IMR-90 (cell line): Measurements from ENCODE around the gene PSMD14. TPM values are rescaled to one million over a fixed set of nuclear protein-coding genes. Genes with fewer than 3 reads are reported as not detected.

ENCODE experiments used
- ATAC-seq: fragments of 200-7000 bp; cut with Tn5 transposase; 2 replicates; pipeline ENCODE4 v1.9.1; 2020; ENCODE audit warnings: low read depth, mild to moderate bottlenecking, moderate library complexity
- BruUV-seq: library from RNA; stranded (reverse); fragments of 400-500 nt; replicated peaks from 2 replicates; lab custom pipeline; 2021; lab: Mats Ljungman, UMichigan
- CTCF ChIA-PET: fragments of 300-600 bp; formaldehyde crosslinking; extraction: SDS; loops from one replicate; lab custom pipeline; 2021; ENCODE audit warnings: antibody characterized with exemption; lab: Yijun Ruan, JAX
- POLR2A ChIA-PET: fragments of 300-600 bp; sonication (Branson Sonifier 250); formaldehyde crosslinking; loops from one replicate; lab custom pipeline; 2022; ENCODE audit warnings: antibody characterized with exemption; ENCODE audit not compliant: unreplicated experiment; lab: Charles Lee
- DNase-seq: peaks from one replicate; pipeline ENCODE4 v3.0.0; 2013
- H2AFZ ChIP-seq: replicated peaks from 2 replicates; pipeline ENCODE3; 2013; ENCODE audit warnings: low read length, mild to moderate bottlenecking; ENCODE audit not compliant: poor library complexity
- H2AK5ac ChIP-seq: 2 replicates; pipeline ENCODE4 v1.6.1; 2013; ENCODE audit warnings: low read depth, low read length, inconsistent platforms
- H2AK9ac ChIP-seq: replicated peaks from 2 replicates; pipeline ENCODE3; 2013; ENCODE audit warnings: mild to moderate bottlenecking, low read depth, low read length, moderate library complexity; ENCODE audit not compliant: poor library complexity
- H2BK120ac ChIP-seq: 2 replicates; pipeline ENCODE4 v1.6.1; 2013; ENCODE audit warnings: low read depth, low read length, inconsistent platforms
- H2BK15ac ChIP-seq: 3 replicates; pipeline ENCODE4 v1.6.1; 2013; ENCODE audit warnings: low read depth, low read length, inconsistent platforms
- H2BK20ac ChIP-seq: 2 replicates; pipeline ENCODE4 v1.6.1; 2013; ENCODE audit warnings: low read depth, mild to moderate bottlenecking, inconsistent platforms, low read length, moderate library complexity
- H2BK5ac ChIP-seq: 2 replicates; pipeline ENCODE4 v1.6.1; 2013; ENCODE audit warnings: mild to moderate bottlenecking, low read depth, low read length, inconsistent platforms; ENCODE audit not compliant: poor library complexity, severe bottlenecking
- H3K14ac ChIP-seq: replicated peaks from 2 replicates; pipeline ENCODE4 v1.6.1; 2013; ENCODE audit warnings: low read depth, low read length, inconsistent platforms
- H3K18ac ChIP-seq: 2 replicates; pipeline ENCODE4 v1.6.1; 2013; ENCODE audit warnings: low read depth, low read length, control low read depth
- H3K23ac ChIP-seq: 2 replicates; pipeline ENCODE4 v1.6.1; 2013; ENCODE audit warnings: low read depth, low read length, inconsistent platforms
- H3K27ac ChIP-seq: 2 replicates; pipeline ENCODE4 v1.5.1; 2013; ENCODE audit warnings: mild to moderate bottlenecking, control low read depth, low read length; ENCODE audit not compliant: insufficient read depth
- H3K27me3 ChIP-seq: 2 replicates; pipeline ENCODE4 v1.6.1; 2013; ENCODE audit warnings: low read length; ENCODE audit not compliant: control insufficient read depth, insufficient read depth
- H3K36me3 ChIP-seq: 2 replicates; pipeline ENCODE4 v1.6.1; 2013; ENCODE audit warnings: low read length, mixed read lengths; ENCODE audit not compliant: control insufficient read depth, insufficient read depth
- H3K4ac ChIP-seq: 2 replicates; pipeline ENCODE4 v1.6.1; 2013; ENCODE audit warnings: low read depth, low read length, inconsistent platforms
- H3K4me1 ChIP-seq: 2 replicates; pipeline ENCODE4 v1.6.1; 2013; ENCODE audit warnings: low read length, mixed read lengths; ENCODE audit not compliant: control insufficient read depth, insufficient read depth
- H3K4me2 ChIP-seq: 2 replicates; pipeline ENCODE4 v1.6.1; 2013; ENCODE audit warnings: low read depth, mild to moderate bottlenecking, control low read depth, low read length, moderate library complexity
- H3K4me3 ChIP-seq: 2 replicates; pipeline ENCODE4 v1.5.1; 2013; ENCODE audit warnings: low read depth, mild to moderate bottlenecking, control low read depth, low read length, moderate library complexity; ENCODE audit not compliant: insufficient read depth
- H3K56ac ChIP-seq: 2 replicates; pipeline ENCODE4 v1.6.1; 2013; ENCODE audit warnings: low read length, inconsistent platforms; ENCODE audit not compliant: insufficient read depth; ENCODE audit errors: extremely low read depth
- H3K79me1 ChIP-seq, 2 experiments: 2 replicates each; pipeline ENCODE4 v1.6.1; 2013; ENCODE audit warnings: low read length in 2 of 2, inconsistent platforms in 1 of 2, low read depth in 1 of 2
- H3K9ac ChIP-seq: 2 replicates; pipeline ENCODE4 v1.6.1; 2013; ENCODE audit warnings: low read depth, low read length, control low read depth
- H3K9me1 ChIP-seq: 2 replicates; pipeline ENCODE4 v1.6.1; 2013; ENCODE audit warnings: low read length, inconsistent platforms; ENCODE audit not compliant: insufficient read depth
- H3K9me3 ChIP-seq: 2 replicates; pipeline ENCODE4 v1.6.1; 2013; ENCODE audit warnings: low read length; ENCODE audit not compliant: control insufficient read depth, insufficient read depth
- H4K20me1 ChIP-seq: 2 replicates; pipeline ENCODE4 v1.6.1; 2013; ENCODE audit warnings: low read length, inconsistent platforms; ENCODE audit not compliant: insufficient read depth
- H4K5ac ChIP-seq: 2 replicates; pipeline ENCODE4 v1.6.1; 2013; ENCODE audit warnings: mild to moderate bottlenecking, low read depth, low read length, control low read depth
- H4K8ac ChIP-seq, 2 experiments: 2 replicates each; pipeline ENCODE4 v1.6.1; 2013; ENCODE audit warnings: low read depth in 2 of 2, low read length in 2 of 2, control low read depth in 1 of 2, inconsistent platforms in 1 of 2
- H4K91ac ChIP-seq: 2 replicates; pipeline ENCODE4 v1.6.1; 2013; ENCODE audit warnings: low read depth, low read length, inconsistent platforms; ENCODE audit not compliant: insufficient read depth
- BHLHE40 ChIP-seq: fragments of 150-350 bp; IDR thresholded peaks from 2 replicates; pipeline ENCODE4 v1.6.1; 2016; ENCODE audit warnings: mild to moderate bottlenecking, low read depth, low read length
- CEBPB ChIP-seq: IDR thresholded peaks from 2 replicates; pipeline ENCODE4 v1.6.1; 2012; ENCODE audit warnings: low read depth, low read length, improper control_type of control experiment
- CHD1 ChIP-seq: IDR thresholded peaks from 2 replicates; pipeline ENCODE4 v1.6.1; 2012; ENCODE audit warnings: low read depth, low read length, improper control_type of control experiment
- CTCF ChIP-seq: conservative IDR thresholded peaks from 2 replicates; pipeline ENCODE4 v1.5.1; 2012; ENCODE audit warnings: mild to moderate bottlenecking, low read depth, low read length, improper control_type of control experiment
- MAFK ChIP-seq: IDR thresholded peaks from 2 replicates; pipeline ENCODE4 v1.6.1; 2012; ENCODE audit warnings: low read depth, low read length, improper control_type of control experiment
- MXI1 ChIP-seq: IDR thresholded peaks from 2 replicates; pipeline ENCODE4 v1.6.1; 2012; ENCODE audit warnings: low read depth, mild to moderate bottlenecking, low read length, moderate library complexity, borderline replicate concordance
- RCOR1 ChIP-seq: IDR thresholded peaks from 2 replicates; pipeline ENCODE4 v1.6.1; 2012; ENCODE audit warnings: mild to moderate bottlenecking, low read length, improper control_type of control experiment; ENCODE audit not compliant: insufficient replicate concordance
- USF2 ChIP-seq: fragments of 150-350 bp; IDR thresholded peaks from 2 replicates; pipeline ENCODE4 v1.6.1; 2017; ENCODE audit warnings: mild to moderate bottlenecking, antibody characterized with exemption, low read length, low read depth
- WGBS, 2 experiments: methylation state at CpG; one replicate each; pipeline versions ENCODE4 v1.1.5 to v1.1.7; 2013; ENCODE audit warnings: missing lambda C conversion rate in 2 of 2; ENCODE audit not compliant: insufficient read length in 1 of 2; ENCODE audit errors: extremely low coverage in 2 of 2; 5-methylcytosine and 5-hydroxymethylcytosine counted together
- dilution Hi-C: fragments of 300-500 bp; cut with HindIII; formaldehyde crosslinking; loops from one replicate; pipeline ENCODE4 v1.14.3; 2018; ENCODE audit warnings: low sequenced_read_pairs; ENCODE audit not compliant: unreplicated experiment
- in situ Hi-C: fragments of 300-500 bp; cut with MboI; formaldehyde crosslinking; loops from 3 replicates; pipeline ENCODE4 v1.14.3; 2019; ENCODE audit warnings: low sequenced_read_pairs, inconsistent platforms, mixed read lengths
- intact Hi-C: fragments of 100-400 bp; cut with micrococcal nuclease; formaldehyde crosslinking; loops from 2 replicates; pipeline ENCODE4 v1.10.0; 2022
- polyA plus RNA-seq, 3 experiments: library from polyadenylated mRNA; depleted of rRNA; stranded (reverse); fragments of >200 nt; gene quantifications; 2 replicates each; pipeline ENCODE4 v1.2.3, GENCODE V29; 2012; ENCODE audit warnings: low replicate concordance in 1 of 3
- total RNA-seq: library from RNA; depleted of rRNA; stranded (reverse); fragments of >200 nt; gene quantifications from 2 replicates; pipeline ENCODE4 v1.2.3, GENCODE V29; 2012
- TF ChIP-seq, protein P1 (sequence below): fragments of 150-350 bp; IDR thresholded peaks from 2 replicates; pipeline ENCODE4 v1.6.1; 2016; ENCODE audit warnings: low read depth, mild to moderate bottlenecking, low read length, moderate library complexity, borderline replicate concordance

PSMD14 gene
- total and polyA plus RNA-seq, 2 of the 4 experiments (the other 2 are of a cell fraction) = 59.3 to 110 TPM

DNA sequence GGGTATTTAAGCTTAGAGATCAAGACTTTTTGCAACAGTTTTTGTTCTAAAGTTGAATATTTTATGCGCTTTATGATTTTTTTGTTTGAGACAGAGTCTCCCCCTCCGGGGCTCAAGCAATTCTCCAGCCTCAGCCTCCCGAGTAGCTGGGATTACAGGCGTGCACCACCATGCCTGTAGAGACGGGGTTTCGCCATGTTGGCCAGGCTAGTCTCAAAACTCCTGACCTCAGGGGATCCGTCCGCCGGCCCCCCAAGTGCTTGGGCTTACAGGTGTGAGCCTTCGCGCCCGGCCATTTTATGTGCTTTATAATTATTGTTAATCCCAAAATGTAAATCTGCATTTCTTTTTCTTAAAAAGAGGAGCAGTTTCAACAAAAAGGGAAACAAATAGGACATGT lies 136.9 kb downstream of the PSMD14 start:
- dilution Hi-C loops (no loop called here), intact Hi-C loops (no loop called here), in situ Hi-C loops (no loop called here)
- no peak overlapping the region for H3K9ac ChIP-seq
- no peaks in the 10 kb centered on the region for H3K9me3 ChIP-seq
- ATAC-seq (no peak), DNase-seq (no peak)
- ChIA-PET POLR2A (no interaction called here), CTCF (no interaction called here)
- no peak overlapping the region for H2BK15ac ChIP-seq
- H3K4me2 ChIP-seq = no peak overlapping the region
- no peak overlapping the region for H3K18ac ChIP-seq
- H3K4me3 ChIP-seq = no peak overlapping the region
- H3K4me1 ChIP-seq = no peaks in the 10 kb centered on the region
- no TSS peak for BruUV-seq
- H4K20me1 ChIP-seq = no peaks in the 10 kb centered on the region
- no peak overlapping the region for H3K23ac ChIP-seq
- H2AK5ac ChIP-seq = no peak overlapping the region
- H2BK5ac ChIP-seq = no peak overlapping the region
- WGBS, 2 experiments = no CpG with 5 or more reads among the region's 12 CpGs
- H3K56ac ChIP-seq = no peak overlapping the region
- no peak overlapping the region for H2AK9ac ChIP-seq
- no peak overlapping the region for H2BK120ac ChIP-seq
- no peak overlapping the region for H4K91ac ChIP-seq
- H4K5ac ChIP-seq = no peak overlapping the region
- no peak overlapping the region for H2AFZ ChIP-seq
- no peak overlapping the region for H3K27ac ChIP-seq
- TF ChIP-seq USF2 (no peak), BHLHE40 (no peak), MXI1 (no peak), CHD1 (no peak), RCOR1 (no peak), CEBPB (no peak), CTCF (no peak), MAFK (no peak)
- TF ChIP-seq, protein P1, sequence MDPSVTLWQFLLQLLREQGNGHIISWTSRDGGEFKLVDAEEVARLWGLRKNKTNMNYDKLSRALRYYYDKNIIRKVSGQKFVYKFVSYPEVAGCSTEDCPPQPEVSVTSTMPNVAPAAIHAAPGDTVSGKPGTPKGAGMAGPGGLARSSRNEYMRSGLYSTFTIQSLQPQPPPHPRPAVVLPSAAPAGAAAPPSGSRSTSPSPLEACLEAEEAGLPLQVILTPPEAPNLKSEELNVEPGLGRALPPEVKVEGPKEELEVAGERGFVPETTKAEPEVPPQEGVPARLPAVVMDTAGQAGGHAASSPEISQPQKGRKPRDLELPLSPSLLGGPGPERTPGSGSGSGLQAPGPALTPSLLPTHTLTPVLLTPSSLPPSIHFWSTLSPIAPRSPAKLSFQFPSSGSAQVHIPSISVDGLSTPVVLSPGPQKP = no peak
- no peak overlapping the region for H3K4ac ChIP-seq
- no peak overlapping the region for H3K14ac ChIP-seq
- H3K27me3 ChIP-seq = no peaks in the 10 kb centered on the region
- no peaks in the 10 kb centered on the region for H3K36me3 ChIP-seq
- H3K9me1 ChIP-seq = no peaks in the 10 kb centered on the region
- H3K79me1 ChIP-seq = no peaks in the 10 kb centered on the region
- no peak overlapping the region for H4K8ac ChIP-seq
- no peak overlapping the region for H2BK20ac ChIP-seq
